ENCODE results near the gene XKR3. TPM values are rescaled to one million over a fixed set of nuclear protein-coding genes. Genes with fewer than 3 reads are reported as not detected.

Gene XKR3
- total RNA-seq, 1 experiment from 2014 or later, result not detected

DNA sequence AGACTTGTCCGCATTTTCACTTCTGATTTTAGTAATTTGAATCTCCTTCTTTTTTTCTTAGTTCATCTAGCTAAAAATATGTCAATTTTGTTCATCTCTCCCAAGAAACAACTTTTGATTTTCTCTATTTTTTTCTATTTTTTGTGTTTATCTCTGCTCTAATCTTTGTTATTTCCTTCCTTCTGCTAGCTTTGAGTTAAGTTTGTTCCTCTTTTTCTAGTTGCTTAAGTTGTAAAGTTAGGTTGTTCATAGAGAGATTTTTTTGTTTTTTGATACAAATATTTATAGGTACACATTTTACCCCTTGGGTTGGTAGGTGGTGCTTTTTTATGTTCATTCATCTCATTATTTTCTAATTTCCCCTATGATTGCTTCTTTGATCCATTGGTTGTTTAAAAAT is 22.1 kb upstream of the XKR3 start:
- no TSS peak for BruUV-seq (replicated peaks)
- DNase-seq (ENCODE audit: unreplicated experiment), result no peak

DNA sequence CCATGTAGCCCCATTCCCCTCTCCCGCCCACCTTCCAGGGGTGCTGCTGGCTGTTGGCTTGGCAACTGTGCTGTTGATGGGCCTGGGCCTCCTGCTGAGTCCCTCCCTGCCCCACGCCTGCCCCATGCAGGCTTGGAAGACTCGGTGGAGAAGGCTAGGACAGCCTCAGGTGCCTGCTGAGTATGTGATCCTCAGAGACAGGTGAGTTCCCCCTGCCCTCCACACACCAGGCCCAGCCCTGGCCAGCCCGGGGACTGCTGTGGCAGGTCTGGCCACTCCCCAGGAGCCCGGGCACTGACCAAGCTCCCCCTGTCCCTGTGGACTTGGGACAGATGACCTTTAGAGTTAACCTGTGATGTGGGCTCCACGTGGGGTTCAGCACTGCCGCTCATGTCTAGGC is 20.7 kb upstream of the XKR3 start:
- H3K36me3 Mint-ChIP-seq (ENCODE audit: insufficient read depth, unreplicated experiment), result no peaks in the 10 kb centered on the region
- no peak overlapping the region for H3K27ac Mint-ChIP-seq (ENCODE audit: low read depth, unreplicated experiment)
- intact Hi-C loops (cut with micrococcal nuclease), result no loop called here
- BruUV-seq (replicated peaks), result no TSS peak
- CTCF ChIA-PET, result no interaction called here
- DNase-seq (ENCODE audit: unreplicated experiment), result no peak
- TF ChIP-seq CTCF (IDR thresholded peaks at IDR 0.05; ENCODE audit: unreplicated experiment), result no peak
- no peaks in the 10 kb centered on the region for H3K27me3 Mint-ChIP-seq (ENCODE audit: insufficient read depth, unreplicated experiment)
- peaks cover 14% of the 10 kb centered on the region for H3K4me1 Mint-ChIP-seq (ENCODE audit: insufficient read depth, unreplicated experiment)
- H3K9me3 Mint-ChIP-seq (ENCODE audit: unreplicated experiment), result peaks cover 20% of the 10 kb centered on the region
- no peak overlapping the region for H3K4me3 Mint-ChIP-seq (ENCODE audit: unreplicated experiment)
- POLR2A ChIA-PET, result no interaction called here

More for the DNA sequence above, 22.1 kb upstream of the XKR3 start:
- no peak overlapping the region for H3K27ac Mint-ChIP-seq (ENCODE audit: low read depth, unreplicated experiment)
- ChIA-PET CTCF (no interaction called here), POLR2A (interaction anchor here (0.6 kb wide), 1 partner anchor 235 kb away, joined by 3 read pairs; no protein-coding TSS in a partner anchor)
- H3K9me3 Mint-ChIP-seq (ENCODE audit: unreplicated experiment), result peaks cover 20% of the 10 kb centered on the region
- no peaks in the 10 kb centered on the region for H3K36me3 Mint-ChIP-seq (ENCODE audit: insufficient read depth, unreplicated experiment)
- no peaks in the 10 kb centered on the region for H3K27me3 Mint-ChIP-seq (ENCODE audit: insufficient read depth, unreplicated experiment)
- intact Hi-C loops (cut with micrococcal nuclease), result no loop called here
- no peak for TF ChIP-seq CTCF (IDR thresholded peaks at IDR 0.05; ENCODE audit: unreplicated experiment)
- H3K4me1 Mint-ChIP-seq (ENCODE audit: insufficient read depth, unreplicated experiment), result peaks cover 23% of the 10 kb centered on the region
- H3K4me3 Mint-ChIP-seq (ENCODE audit: unreplicated experiment), result no peak overlapping the region

GRCh38 chr22:16845465-16845864 is 20.3 kb upstream of the XKR3 start:
- Mint-ChIP-seq H3K27ac (ENCODE audit: low read depth, unreplicated experiment) (no peak overlapping the region), H3K36me3 (ENCODE audit: insufficient read depth, unreplicated experiment) (no peaks in the 10 kb centered on the region), H3K4me3 (ENCODE audit: unreplicated experiment) (no peak overlapping the region), H3K27me3 (ENCODE audit: insufficient read depth, unreplicated experiment) (no peaks in the 10 kb centered on the region), H3K9me3 (ENCODE audit: unreplicated experiment) (peaks cover 20% of the 10 kb centered on the region), H3K4me1 (ENCODE audit: insufficient read depth, unreplicated experiment) (peaks cover 13% of the 10 kb centered on the region)
- DNase-seq (ENCODE audit: unreplicated experiment), result no peak
- intact Hi-C loops (cut with micrococcal nuclease), result no loop called here
- ChIA-PET CTCF (no interaction called here), POLR2A (no interaction called here)
- BruUV-seq (replicated peaks), result no TSS peak
- TF ChIP-seq CTCF (IDR thresholded peaks at IDR 0.05; ENCODE audit: unreplicated experiment), result no peak

DNA sequence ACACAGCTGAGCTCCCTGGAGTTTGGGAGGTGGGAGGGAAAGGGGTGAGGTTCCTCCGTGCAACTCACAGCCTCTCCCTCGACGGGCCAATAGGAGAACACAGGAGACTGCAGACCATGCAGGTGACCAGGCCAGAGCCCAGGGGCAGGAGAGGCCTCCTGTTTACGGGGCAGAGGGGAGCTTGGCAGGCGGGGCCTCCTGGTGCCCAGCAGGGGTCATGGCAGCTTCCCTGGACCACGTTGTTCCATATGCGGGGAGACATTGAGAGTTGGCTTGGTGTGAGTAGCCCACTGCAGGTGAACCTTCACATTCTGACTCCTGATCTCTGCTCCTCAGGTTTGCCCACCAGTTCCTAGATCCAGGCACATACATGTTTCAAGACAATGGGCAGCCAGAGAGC is 19.3 kb upstream of the XKR3 start:
- intact Hi-C loops (cut with micrococcal nuclease), result no loop called here
- BruUV-seq (replicated peaks), result no TSS peak
- H3K4me1 Mint-ChIP-seq (ENCODE audit: insufficient read depth, unreplicated experiment), result peaks cover 13% of the 10 kb centered on the region
- H3K27me3 Mint-ChIP-seq (ENCODE audit: insufficient read depth, unreplicated experiment), result no peaks in the 10 kb centered on the region
- POLR2A ChIA-PET, result no interaction called here
- no peak for DNase-seq (ENCODE audit: unreplicated experiment)
- H3K27ac Mint-ChIP-seq (ENCODE audit: low read depth, unreplicated experiment), result no peak overlapping the region
- H3K4me3 Mint-ChIP-seq (ENCODE audit: unreplicated experiment), result no peak overlapping the region
- H3K9me3 Mint-ChIP-seq (ENCODE audit: unreplicated experiment), result peaks cover 20% of the 10 kb centered on the region
- H3K36me3 Mint-ChIP-seq (ENCODE audit: insufficient read depth, unreplicated experiment), result no peaks in the 10 kb centered on the region
- no peak for TF ChIP-seq CTCF (IDR thresholded peaks at IDR 0.05; ENCODE audit: unreplicated experiment)
- CTCF ChIA-PET, result no interaction called here

Measured in MCF 10A (cell line).